ENCODE results near the gene REC114.
"Not testable (repeated sequence)": the region's sequence is repeated elsewhere in the genome, so short reads cannot be mapped to it uniquely, and the experiment has no call there.

The REC114 gene

GRCh38 chr15:73522011-73522410 is 79.0 kb downstream of the REC114 start:
- in situ Hi-C loops (cut with MboI; ENCODE audit: low sequenced_read_pairs), result no loop called here

- in situ Hi-C loops (cut with MboI; ENCODE audit: low sequenced_read_pairs), result no loop called here
Observed at GRCh38 chr15:73524919-73525318, 82.0 kb downstream of the REC114 start.

GRCh38 chr15:73527598-73527997 is 84.6 kb downstream of the REC114 start:
- in situ Hi-C loops (cut with MboI; ENCODE audit: low sequenced_read_pairs), result no loop called here

- in situ Hi-C loops (cut with MboI; ENCODE audit: low sequenced_read_pairs), result no loop called here
Observed at GRCh38 chr15:73530649-73531048, 87.7 kb downstream of the REC114 start.

GRCh38 chr15:73538123-73538522 is 95.2 kb downstream of the REC114 start:
- in situ Hi-C loops (cut with MboI; ENCODE audit: low sequenced_read_pairs), result no loop called here

GRCh38 chr15:73538563-73539211 is 95.7 kb downstream of the REC114 start:
- in situ Hi-C loops (cut with MboI; ENCODE audit: low sequenced_read_pairs), result no loop called here

- in situ Hi-C loops (cut with MboI; ENCODE audit: low sequenced_read_pairs), result no loop called here
Observed at GRCh38 chr15:73539212-73540128, 96.5 kb downstream of the REC114 start.

- in situ Hi-C loops (cut with MboI; ENCODE audit: low sequenced_read_pairs), result no loop called here
Observed at GRCh38 chr15:73540161-73540560, 97.2 kb downstream of the REC114 start.

GRCh38 chr15:73541479-73541878 is 98.5 kb downstream of the REC114 start:
- in situ Hi-C loops (cut with MboI; ENCODE audit: low sequenced_read_pairs), result no loop called here

- in situ Hi-C loops (cut with MboI; ENCODE audit: low sequenced_read_pairs), result not testable (repeated sequence)
Observed at GRCh38 chr15:73548925-73549324, 106.0 kb downstream of the REC114 start.

- in situ Hi-C loops (cut with MboI; ENCODE audit: low sequenced_read_pairs), result no loop called here
Observed at GRCh38 chr15:73550190-73550589, 107.2 kb downstream of the REC114 start.

GRCh38 chr15:73555080-73555479 is 112.1 kb downstream of the REC114 start:
- in situ Hi-C loops (cut with MboI; ENCODE audit: low sequenced_read_pairs), result no loop called here

- in situ Hi-C loops (cut with MboI; ENCODE audit: low sequenced_read_pairs), result no loop called here
Observed at GRCh38 chr15:73558529-73558928, 115.6 kb downstream of the REC114 start.

GRCh38 chr15:73560501-73561117 is 117.6 kb downstream of the REC114 start:
- in situ Hi-C loops (cut with MboI; ENCODE audit: low sequenced_read_pairs), result no loop called here

GRCh38 chr15:73564255-73564654 is 121.3 kb downstream of the REC114 start:
- in situ Hi-C loops (cut with MboI; ENCODE audit: low sequenced_read_pairs), result no loop called here

- in situ Hi-C loops (cut with MboI; ENCODE audit: low sequenced_read_pairs), result no loop called here
Observed at GRCh38 chr15:73567020-73567419, 124.1 kb downstream of the REC114 start.

- in situ Hi-C loops (cut with MboI; ENCODE audit: low sequenced_read_pairs), result no loop called here
Observed at GRCh38 chr15:73568564-73569280, 125.8 kb downstream of the REC114 start.

GRCh38 chr15:73569361-73569760 is 126.4 kb downstream of the REC114 start:
- in situ Hi-C loops (cut with MboI; ENCODE audit: low sequenced_read_pairs), result no loop called here

- in situ Hi-C loops (cut with MboI; ENCODE audit: low sequenced_read_pairs), result no loop called here
Observed at GRCh38 chr15:73570355-73571032, 127.5 kb downstream of the REC114 start.

- in situ Hi-C loops (cut with MboI; ENCODE audit: low sequenced_read_pairs), result no loop called here
Observed at GRCh38 chr15:73571346-73571745, 128.4 kb downstream of the REC114 start.

- in situ Hi-C loops (cut with MboI; ENCODE audit: low sequenced_read_pairs), result no loop called here
Observed at GRCh38 chr15:73572296-73572695, 129.3 kb downstream of the REC114 start.
